ENCODE measurements around the gene EPHB2. TPM values are rescaled to one million over a fixed set of nuclear protein-coding genes. Genes with fewer than 3 reads are reported as not detected.

The EPHB2 gene
- total and polyA plus RNA-seq, 2 experiments from 2014 or later = 1.0 to 5.1 TPM

GRCh38 chr1:22853651-22854185, 143.1 kb downstream of the EPHB2 start:
- TF ChIP-seq EZH2phosphoT487 (IDR thresholded peaks at IDR 0.05; ENCODE audit: insufficient read depth, low read depth) (no peak), EZH2 (IDR thresholded peaks at IDR 0.05; ENCODE audit: insufficient read depth, poor library complexity, severe bottlenecking) (no peak)
- no peaks in the 10 kb centered on the region for H4K20me1 ChIP-seq (ENCODE audit: insufficient read depth)
- no peak overlapping the region for H2AFZ ChIP-seq
- no peaks in the 10 kb centered on the region for H3K27me3 ChIP-seq (replicated peaks; ENCODE audit: insufficient read depth)
- H3K4me3 ChIP-seq = no peak overlapping the region
- 89 to 93% methylated on average over 8 to 9 of the region's 9 CpGs for WGBS, 2 experiments (ENCODE audit: low coverage in 1 of 2, low lambda C conversion rate in 2 of 2, missing lambda C conversion rate in 2 of 2)
- no peak overlapping the region for H3K4me2 ChIP-seq (ENCODE audit: unreplicated experiment)
- no peak overlapping the region for H3K27ac ChIP-seq
- H3K9me3 ChIP-seq (ENCODE audit: low read depth) = no peaks in the 10 kb centered on the region
- no peak for DNase-seq
- no peaks in the 10 kb centered on the region for H3F3A ChIP-seq (ENCODE audit: insufficient read depth)
- H3K9ac ChIP-seq = no peak overlapping the region
- H3K79me2 ChIP-seq (ENCODE audit: insufficient read depth) = no peaks in the 10 kb centered on the region
- no peaks in the 10 kb centered on the region for H3K36me3 ChIP-seq (ENCODE audit: low read depth)
- H3K4me1 ChIP-seq (ENCODE audit: insufficient read depth) = no peaks in the 10 kb centered on the region
- in situ Hi-C loops (cut with MboI) = no loop called here
- no peaks in the 10 kb centered on the region for H3K9me2 ChIP-seq (ENCODE audit: insufficient read depth)

- H4K20me1 ChIP-seq (ENCODE audit: insufficient read depth) = no peaks in the 10 kb centered on the region
- H3K4me3 ChIP-seq = no peak overlapping the region
- H3K27ac ChIP-seq = no peak overlapping the region
- H3K9me3 ChIP-seq (ENCODE audit: low read depth) = no peaks in the 10 kb centered on the region
- H3K27me3 ChIP-seq (replicated peaks; ENCODE audit: insufficient read depth) = no peaks in the 10 kb centered on the region
- H3K9ac ChIP-seq = no peak overlapping the region
- H3K4me1 ChIP-seq (ENCODE audit: insufficient read depth) = no peaks in the 10 kb centered on the region
- H3K79me2 ChIP-seq (ENCODE audit: insufficient read depth) = no peaks in the 10 kb centered on the region
- no peaks in the 10 kb centered on the region for H3F3A ChIP-seq (ENCODE audit: insufficient read depth)
- TF ChIP-seq EZH2 (IDR thresholded peaks at IDR 0.05; ENCODE audit: insufficient read depth, poor library complexity, severe bottlenecking) = no peak
- TF ChIP-seq EZH2phosphoT487 (IDR thresholded peaks at IDR 0.05; ENCODE audit: insufficient read depth, low read depth) = no peak
- 84 to 87% methylated on average over 6 of the region's 6 CpGs for WGBS, 2 experiments (ENCODE audit: low coverage in 1 of 2, low lambda C conversion rate in 2 of 2, missing lambda C conversion rate in 2 of 2)
- in situ Hi-C loops (cut with MboI) = no loop called here
- DNase-seq = no peak
- no peak overlapping the region for H2AFZ ChIP-seq
- H3K9me2 ChIP-seq (ENCODE audit: insufficient read depth) = no peaks in the 10 kb centered on the region
- H3K4me2 ChIP-seq (ENCODE audit: unreplicated experiment) = no peak overlapping the region
- no peaks in the 10 kb centered on the region for H3K36me3 ChIP-seq (ENCODE audit: low read depth)
These were observed 144.3 kb downstream of the EPHB2 start for GRCh38 chr1:22854688-22855565.

- Histone ChIP-seq H3K27me3 (replicated peaks; ENCODE audit: insufficient read depth) (no peaks in the 10 kb centered on the region), H2AFZ (no peak overlapping the region), H3K9me2 (ENCODE audit: insufficient read depth) (no peaks in the 10 kb centered on the region), H3K9me3 (ENCODE audit: low read depth) (no peaks in the 10 kb centered on the region), H3K4me1 (ENCODE audit: insufficient read depth) (no peaks in the 10 kb centered on the region), H3K27ac (no peak overlapping the region), H3K36me3 (ENCODE audit: low read depth) (no peaks in the 10 kb centered on the region), H4K20me1 (ENCODE audit: insufficient read depth) (no peaks in the 10 kb centered on the region), H3K4me2 (ENCODE audit: unreplicated experiment) (no peak overlapping the region), H3F3A (ENCODE audit: insufficient read depth) (peaks cover 3% of the 10 kb centered on the region), H3K79me2 (ENCODE audit: insufficient read depth) (no peaks in the 10 kb centered on the region), H3K9ac (no peak overlapping the region), H3K4me3 (no peak overlapping the region)
- WGBS, 2 experiments (ENCODE audit: low coverage in 1 of 2, low lambda C conversion rate in 2 of 2, missing lambda C conversion rate in 2 of 2) = 55 to 58% methylated on average over 15 of the region's 15 CpGs
- DNase-seq = no peak
- no peak for TF ChIP-seq EZH2 (IDR thresholded peaks at IDR 0.05; ENCODE audit: insufficient read depth, poor library complexity, severe bottlenecking)
- TF ChIP-seq EZH2phosphoT487 (IDR thresholded peaks at IDR 0.05; ENCODE audit: insufficient read depth, low read depth) = no peak
- in situ Hi-C loops (cut with MboI) = no loop called here
These were observed 145.3 kb downstream of the EPHB2 start for GRCh38 chr1:22855668-22856606.

- no peak for DNase-seq
- Histone ChIP-seq H3F3A (ENCODE audit: insufficient read depth) (peaks cover 19% of the 10 kb centered on the region), H3K9me2 (ENCODE audit: insufficient read depth) (no peaks in the 10 kb centered on the region), H3K36me3 (ENCODE audit: low read depth) (no peaks in the 10 kb centered on the region), H3K4me1 (ENCODE audit: insufficient read depth) (peaks cover 14% of the 10 kb centered on the region), H3K79me2 (ENCODE audit: insufficient read depth) (no peaks in the 10 kb centered on the region), H2AFZ (no peak overlapping the region), H3K4me3 (no peak overlapping the region), H3K9ac (no peak overlapping the region), H3K27ac (no peak overlapping the region), H3K9me3 (ENCODE audit: low read depth) (no peaks in the 10 kb centered on the region), H3K27me3 (replicated peaks; ENCODE audit: insufficient read depth) (no peaks in the 10 kb centered on the region), H4K20me1 (ENCODE audit: insufficient read depth) (no peaks in the 10 kb centered on the region), H3K4me2 (ENCODE audit: unreplicated experiment) (no peak overlapping the region)
- in situ Hi-C loops (cut with MboI) = no loop called here
- no peak for TF ChIP-seq EZH2 (IDR thresholded peaks at IDR 0.05; ENCODE audit: insufficient read depth, poor library complexity, severe bottlenecking)
- no peak for TF ChIP-seq EZH2phosphoT487 (IDR thresholded peaks at IDR 0.05; ENCODE audit: insufficient read depth, low read depth)
- WGBS, 2 experiments (ENCODE audit: low coverage in 1 of 2, low lambda C conversion rate in 2 of 2, missing lambda C conversion rate in 2 of 2) = 95 to 98% methylated on average over 7 of the region's 7 CpGs
These were observed 147.0 kb downstream of the EPHB2 start for GRCh38 chr1:22857661-22858060.

Data from GM23248 (cell line).